Measurements from ENCODE around the gene MDM1.

MDM1 gene

DNA sequence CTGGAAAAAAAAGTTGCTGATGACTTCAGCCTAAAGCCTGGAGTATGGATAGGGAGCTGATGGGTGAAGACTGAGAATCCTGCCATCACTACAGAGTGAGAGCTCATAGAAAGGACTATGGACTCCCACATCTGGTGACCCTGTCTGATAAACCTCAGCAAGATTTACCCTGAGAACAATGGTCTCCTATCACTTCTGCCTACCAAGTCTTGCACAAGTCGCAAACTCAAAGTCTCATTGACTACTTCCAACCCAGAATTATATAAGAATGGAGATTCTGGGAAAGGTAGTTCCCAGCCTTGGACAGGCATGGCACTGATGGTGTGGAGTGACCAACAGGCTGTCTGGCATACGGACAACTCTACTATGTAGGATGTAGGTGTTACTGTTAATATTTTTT is 9.7 kb upstream of the MDM1 start:
- no peak for DNase-seq (ENCODE audit: low spot score)
- TF ChIP-seq, protein P1, sequence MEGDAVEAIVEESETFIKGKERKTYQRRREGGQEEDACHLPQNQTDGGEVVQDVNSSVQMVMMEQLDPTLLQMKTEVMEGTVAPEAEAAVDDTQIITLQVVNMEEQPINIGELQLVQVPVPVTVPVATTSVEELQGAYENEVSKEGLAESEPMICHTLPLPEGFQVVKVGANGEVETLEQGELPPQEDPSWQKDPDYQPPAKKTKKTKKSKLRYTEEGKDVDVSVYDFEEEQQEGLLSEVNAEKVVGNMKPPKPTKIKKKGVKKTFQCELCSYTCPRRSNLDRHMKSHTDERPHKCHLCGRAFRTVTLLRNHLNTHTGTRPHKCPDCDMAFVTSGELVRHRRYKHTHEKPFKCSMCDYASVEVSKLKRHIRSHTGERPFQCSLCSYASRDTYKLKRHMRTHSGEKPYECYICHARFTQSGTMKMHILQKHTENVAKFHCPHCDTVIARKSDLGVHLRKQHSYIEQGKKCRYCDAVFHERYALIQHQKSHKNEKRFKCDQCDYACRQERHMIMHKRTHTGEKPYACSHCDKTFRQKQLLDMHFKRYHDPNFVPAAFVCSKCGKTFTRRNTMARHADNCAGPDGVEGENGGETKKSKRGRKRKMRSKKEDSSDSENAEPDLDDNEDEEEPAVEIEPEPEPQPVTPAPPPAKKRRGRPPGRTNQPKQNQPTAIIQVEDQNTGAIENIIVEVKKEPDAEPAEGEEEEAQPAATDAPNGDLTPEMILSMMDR (IDR thresholded peaks at IDR 0.05; ENCODE audit: extremely low read depth, insufficient read depth, missing control alignments), result no peak
- in situ Hi-C loops (cut with MboI; ENCODE audit: low pct_unique_long_range_greater_than_20kb, low sequenced_read_pairs, unreplicated experiment), result no loop called here

DNA sequence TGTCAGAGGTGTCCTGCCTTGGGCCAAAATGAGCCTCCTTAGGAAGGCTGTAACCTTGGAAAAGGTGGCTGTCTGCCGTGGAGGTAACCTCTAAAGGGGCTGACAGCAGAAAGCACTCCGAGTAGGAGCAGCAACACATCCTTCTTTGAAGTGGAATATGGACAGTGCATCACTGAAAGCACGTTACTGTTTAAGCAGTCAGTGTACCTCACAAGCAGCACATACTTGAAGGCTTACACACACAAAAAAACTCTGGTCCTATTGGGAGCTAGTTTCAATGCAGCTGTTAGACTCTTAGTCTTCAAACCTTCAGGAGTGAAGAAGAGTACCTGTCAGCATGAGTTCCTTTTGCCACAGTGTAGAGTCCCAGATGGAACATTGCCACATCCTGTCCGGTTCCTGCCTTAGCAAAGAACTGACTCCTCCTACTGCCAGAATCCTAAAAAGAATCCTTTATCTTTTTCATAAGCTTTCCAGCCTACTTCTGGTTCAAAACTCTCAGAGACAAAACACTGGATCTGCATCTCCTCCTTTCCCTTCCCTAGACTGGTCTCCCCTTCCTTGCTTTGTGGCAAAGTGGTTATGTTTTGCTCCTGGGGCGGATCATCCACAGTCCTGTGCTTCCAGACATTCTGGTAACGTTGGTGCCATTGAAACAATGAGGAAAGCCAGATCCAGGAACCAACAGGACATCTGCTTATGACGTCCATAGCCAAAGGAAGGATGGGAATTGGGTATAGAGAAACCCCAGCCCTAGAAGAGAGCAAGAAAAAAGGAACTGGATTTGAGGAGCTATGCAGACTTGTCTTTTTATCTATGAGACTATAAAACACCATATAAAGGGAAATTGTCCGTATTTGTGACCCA is 8.5 kb upstream of the MDM1 start:
- TF ChIP-seq, protein P1 (IDR thresholded peaks at IDR 0.05; ENCODE audit: extremely low read depth, insufficient read depth, missing control alignments), result no peak
- DNase-seq (ENCODE audit: low spot score), result no peak
- in situ Hi-C loops (cut with MboI; ENCODE audit: low pct_unique_long_range_greater_than_20kb, low sequenced_read_pairs, unreplicated experiment), result no loop called here

DNA sequence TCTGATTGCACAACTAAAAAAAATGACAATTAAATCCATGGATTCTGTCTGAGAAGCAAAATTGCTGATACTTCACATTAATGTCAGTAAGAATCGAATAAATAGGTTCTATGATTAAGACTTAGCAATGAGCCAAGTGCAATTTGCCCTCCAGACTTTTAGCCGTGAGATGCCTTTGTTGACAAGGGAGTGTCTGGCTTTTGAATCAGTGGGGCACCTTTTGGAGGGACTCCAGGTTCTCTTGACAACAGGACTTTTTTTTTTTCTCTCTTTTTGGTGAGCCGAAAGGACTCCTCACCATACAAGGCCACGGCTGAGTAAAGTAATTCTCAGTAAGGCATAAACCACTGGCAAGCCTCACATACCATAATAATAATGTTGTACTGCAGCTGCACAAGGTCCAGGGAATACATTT is 4.7 kb upstream of the MDM1 start:
- in situ Hi-C loops (cut with MboI; ENCODE audit: low pct_unique_long_range_greater_than_20kb, low sequenced_read_pairs, unreplicated experiment), result no loop called here
- DNase-seq (ENCODE audit: low spot score), result no peak

DNA sequence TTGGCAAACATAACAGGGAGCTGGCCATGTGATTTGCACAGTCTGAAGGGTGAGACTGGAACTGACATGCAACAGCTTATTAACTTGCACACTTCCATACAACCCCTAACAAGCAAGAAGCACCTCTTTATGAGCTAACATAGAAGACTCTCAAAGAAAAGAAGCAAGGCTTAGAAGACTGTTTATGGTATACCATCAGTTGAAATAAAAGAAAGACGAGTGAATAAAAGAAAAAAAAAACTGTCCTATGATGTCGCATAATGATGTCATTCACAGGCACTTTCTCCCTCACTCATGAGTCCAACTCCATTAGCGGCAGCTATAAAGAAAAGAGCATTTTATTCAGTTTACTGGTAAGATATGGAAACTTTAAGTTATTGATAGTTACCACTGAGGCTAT is 3.3 kb upstream of the MDM1 start:
- TF ChIP-seq, protein P1 (IDR thresholded peaks at IDR 0.05; ENCODE audit: extremely low read depth, insufficient read depth, missing control alignments), result no peak
- DNase-seq (ENCODE audit: low spot score), result no peak
- in situ Hi-C loops (cut with MboI; ENCODE audit: low pct_unique_long_range_greater_than_20kb, low sequenced_read_pairs, unreplicated experiment), result no loop called here

More for the DNA sequence above, 4.7 kb upstream of the MDM1 start:
- TF ChIP-seq, protein P1 (IDR thresholded peaks at IDR 0.05; ENCODE audit: extremely low read depth, insufficient read depth, missing control alignments), result no peak

DNA sequence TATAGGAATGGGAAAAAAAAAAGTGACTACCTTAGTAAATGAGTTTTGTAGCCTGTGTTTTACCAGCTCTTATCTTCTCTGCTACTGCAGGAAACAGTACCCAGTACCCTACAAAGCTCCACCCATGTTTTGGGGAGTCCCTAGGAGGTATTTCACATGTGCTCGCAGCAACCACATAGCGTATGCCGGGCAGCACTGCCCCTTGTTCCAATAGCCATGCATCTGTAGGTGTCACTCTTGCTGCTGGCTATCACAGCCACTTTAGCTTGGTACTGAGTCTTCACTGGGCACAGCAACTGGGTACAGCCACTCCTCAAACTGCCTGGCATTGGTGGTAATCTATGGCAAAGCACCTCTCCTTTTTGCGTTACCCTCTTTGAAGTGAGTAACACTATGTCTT is 2.0 kb upstream of the MDM1 start:
- DNase-seq (ENCODE audit: low spot score), result peak; percentile 30
- TF ChIP-seq, protein P1 (IDR thresholded peaks at IDR 0.05; ENCODE audit: extremely low read depth, insufficient read depth, missing control alignments), result peak; percentile 40
- in situ Hi-C loops (cut with MboI; ENCODE audit: low pct_unique_long_range_greater_than_20kb, low sequenced_read_pairs, unreplicated experiment), result no loop called here

DNA sequence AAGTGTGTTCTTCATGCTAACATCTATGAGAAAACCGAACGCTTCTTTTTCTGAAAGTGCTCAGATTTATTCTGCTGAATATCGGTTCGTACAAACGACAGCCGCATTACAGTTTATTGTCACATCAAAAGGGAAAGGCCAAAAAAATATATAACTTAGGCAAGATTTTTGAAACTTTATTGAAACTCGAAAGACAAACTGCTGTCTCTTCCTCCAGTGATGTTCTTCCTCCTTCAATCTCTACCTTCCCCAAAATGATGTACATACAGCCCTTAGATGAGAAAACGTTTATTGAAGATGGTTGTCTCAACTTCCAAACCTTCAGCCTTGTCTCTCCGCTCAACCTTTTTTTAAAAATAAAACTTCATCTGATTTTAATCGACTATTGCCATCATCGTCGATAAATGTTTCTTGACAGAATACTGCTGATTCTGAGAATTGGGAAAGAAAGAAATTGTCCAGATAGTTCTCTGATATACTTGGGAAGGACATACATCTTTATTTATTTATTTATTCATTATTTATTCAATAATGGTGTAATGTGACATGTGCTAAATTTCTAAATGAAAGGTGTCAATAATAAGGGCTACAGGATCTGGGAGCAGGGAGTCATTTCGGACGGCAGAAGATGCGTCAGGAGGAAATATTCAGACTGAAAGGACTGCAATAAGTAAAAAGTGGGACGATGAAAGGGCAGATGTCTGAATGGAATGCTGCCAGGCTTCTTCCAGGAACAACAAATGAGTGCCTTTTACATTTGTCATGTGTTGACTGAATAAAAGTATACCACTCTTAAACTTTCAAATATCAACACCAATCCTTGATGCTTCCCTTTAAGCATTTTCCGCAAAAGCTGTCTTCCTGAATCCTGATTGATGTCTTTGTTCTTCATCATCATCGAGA is 817 bp upstream of the MDM1 start:
- TF ChIP-seq, protein P1 (IDR thresholded peaks at IDR 0.05; ENCODE audit: extremely low read depth, insufficient read depth, missing control alignments), result no peak
- in situ Hi-C loops (cut with MboI; ENCODE audit: low pct_unique_long_range_greater_than_20kb, low sequenced_read_pairs, unreplicated experiment), result no loop called here
- DNase-seq (ENCODE audit: low spot score), result no peak
